GM19468 (cell line): Measurements from ENCODE around the gene RABL3.
"Not testable (repeated sequence)": the region's sequence is repeated elsewhere in the genome, so short reads cannot be mapped to it uniquely, and the experiment has no call there.

Source experiments
- ATAC-seq: cut with Tn5 transposase; IDR thresholded peaks from one replicate; pipeline ENCODE4 v1.9.1; 2021; ENCODE audit warnings: mild to moderate bottlenecking, moderate library complexity, moderate number of reproducible peaks; ENCODE audit not compliant: unreplicated experiment; ENCODE audit errors: extremely low read depth

RABL3 gene

DNA sequence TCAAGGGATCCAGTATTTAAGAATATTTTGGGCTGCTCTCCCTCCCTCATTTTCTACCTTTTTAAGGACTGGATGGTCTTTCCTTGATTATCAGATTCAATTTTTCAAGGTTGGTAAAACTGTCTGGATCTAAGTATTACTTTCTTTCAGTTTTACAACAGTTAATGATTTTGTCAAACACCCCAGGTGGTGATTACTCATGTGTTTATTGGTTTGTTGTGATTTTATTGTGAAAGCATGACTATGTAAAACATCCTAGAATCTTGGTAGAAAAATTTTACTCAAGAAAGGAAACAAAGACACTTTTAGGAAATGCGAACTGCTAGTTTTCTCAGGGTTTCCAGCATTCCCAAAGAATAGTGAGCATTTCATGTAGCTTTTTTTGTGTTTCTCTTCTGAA lies 7.5 kb upstream of the RABL3 start:
- ATAC-seq = no peak

DNA sequence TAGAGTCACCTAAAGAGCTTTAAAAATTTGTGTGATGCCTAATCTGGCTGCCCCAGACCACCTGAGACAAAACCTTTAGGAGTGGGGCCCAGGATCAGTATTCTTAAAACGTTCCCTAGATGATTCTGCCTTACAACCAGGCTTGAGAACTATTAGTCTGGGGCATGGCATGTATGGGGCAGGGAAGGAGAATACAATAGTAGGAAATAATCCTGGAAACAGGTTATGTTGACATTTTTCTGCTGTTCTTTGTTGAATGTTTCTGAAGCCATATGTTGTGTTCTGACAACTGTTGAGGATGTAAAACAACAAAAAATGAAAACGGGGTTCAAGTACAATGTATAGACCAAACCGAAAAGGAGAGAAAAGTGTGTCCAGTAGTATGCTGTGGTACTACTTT lies 3.1 kb upstream of the RABL3 start:
- ATAC-seq = no peak

DNA sequence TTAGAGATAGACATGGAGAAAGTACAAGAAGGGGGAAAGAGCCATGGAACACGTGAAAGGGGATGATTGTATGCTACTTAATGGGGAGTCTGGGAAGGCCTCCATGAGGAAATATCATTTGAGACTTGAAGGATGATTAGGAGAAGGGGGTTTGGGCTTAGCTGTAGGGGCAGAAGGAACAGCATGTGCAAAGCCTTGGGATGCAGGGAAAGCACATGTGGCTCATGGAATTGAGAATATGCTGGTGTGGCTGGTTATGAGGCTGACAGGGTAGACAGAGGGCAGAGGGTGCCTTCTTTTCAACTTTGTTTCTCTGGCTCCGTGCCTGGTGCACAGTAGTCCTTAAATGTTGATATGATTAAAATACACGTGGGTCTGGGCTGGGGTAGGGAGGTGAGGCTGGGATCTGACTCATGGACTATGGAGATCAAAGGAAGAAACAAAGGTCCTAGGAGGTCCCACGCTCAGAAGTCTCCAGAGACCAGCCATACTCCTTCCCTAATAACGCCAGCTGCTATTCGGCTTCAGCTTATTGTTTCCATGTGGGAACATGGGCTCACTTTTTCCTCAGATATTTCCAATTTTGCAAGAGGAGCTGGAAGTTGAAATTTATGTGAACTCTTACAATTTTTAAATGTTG lies 1.4 kb upstream of the RABL3 start:
- no peak for ATAC-seq

DNA sequence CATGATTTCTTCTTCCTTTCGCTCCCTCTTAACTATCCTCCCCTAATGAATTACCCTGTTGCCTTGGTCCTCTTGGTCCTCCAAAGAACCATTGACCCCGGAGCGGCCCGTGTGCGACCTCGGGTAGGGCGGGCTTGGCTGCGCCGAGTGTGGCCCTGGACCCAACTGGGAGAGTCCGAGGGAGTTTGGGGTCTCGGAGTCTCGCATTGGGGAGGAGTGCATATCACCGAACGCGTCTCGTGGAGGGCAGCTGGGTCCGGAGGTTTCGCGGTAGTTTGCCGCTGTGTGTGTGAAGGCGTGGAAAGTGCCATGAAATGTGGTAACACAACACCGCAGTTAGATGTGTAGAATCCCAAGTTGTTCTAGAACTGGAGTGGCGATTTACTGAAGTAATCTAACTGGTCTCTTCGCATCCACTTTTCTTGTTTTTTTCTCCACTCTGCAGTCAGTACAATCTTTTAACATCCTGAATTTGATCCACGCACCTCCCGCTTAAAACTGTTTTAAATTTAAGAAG lies 591 bp upstream of the RABL3 start:
- no peak for ATAC-seq

DNA sequence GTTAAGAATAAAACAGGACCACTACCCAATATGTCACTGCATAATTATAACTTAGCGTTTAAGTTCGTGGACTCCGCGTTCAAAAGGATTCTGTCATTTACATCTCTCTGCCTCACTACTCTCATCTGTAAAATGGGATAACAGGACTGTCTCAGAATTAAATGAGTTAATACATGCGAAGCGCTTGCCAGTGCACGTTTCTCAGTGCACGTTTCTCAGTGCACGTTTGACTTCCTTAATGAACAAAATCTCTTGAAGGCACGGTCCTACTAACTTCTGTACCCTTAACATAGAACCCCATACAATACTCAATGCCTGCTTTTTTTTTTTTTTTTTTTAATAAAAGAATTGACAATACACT lies 499 bp downstream of the RABL3 start:
- ATAC-seq = peak; percentile 2

DNA sequence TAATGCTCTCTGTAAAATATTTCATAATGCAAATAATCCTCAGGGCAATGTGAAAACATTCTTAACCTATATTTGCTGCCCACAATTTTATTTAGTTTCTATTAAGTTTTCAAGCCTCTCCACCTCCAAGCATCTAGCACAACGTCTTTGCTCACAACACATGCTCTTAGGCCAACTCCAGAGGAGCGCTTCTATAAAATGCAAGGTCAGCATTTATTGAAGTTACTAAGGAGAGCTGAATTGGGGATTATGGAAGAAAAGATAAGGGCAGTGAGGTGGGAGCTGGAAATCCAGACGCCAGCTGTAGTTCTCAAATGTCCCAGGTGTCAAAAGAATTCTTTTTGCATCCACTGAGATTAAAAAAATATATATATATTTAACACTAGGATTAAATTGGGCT lies 996 bp downstream of the RABL3 start:
- no peak for ATAC-seq

DNA sequence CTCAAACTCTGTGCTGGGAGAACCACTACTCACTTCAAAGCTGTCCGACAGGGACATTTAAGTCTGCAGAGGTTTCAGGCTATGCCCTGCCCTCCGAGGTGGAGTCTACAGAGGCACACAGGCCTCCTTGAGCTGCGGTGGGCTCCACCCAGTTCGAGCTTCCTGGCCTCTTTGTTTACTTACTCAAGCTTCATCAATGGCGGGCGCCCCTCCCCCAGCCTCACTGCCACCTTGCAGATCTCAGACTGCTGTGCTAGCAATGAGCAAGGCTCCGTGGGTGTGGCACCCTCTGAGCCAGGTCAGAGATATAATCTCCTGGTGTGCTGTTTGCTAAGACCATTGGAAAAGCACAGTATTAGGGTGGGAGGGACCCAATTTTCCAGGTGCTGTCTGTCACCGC lies 4.3 kb downstream of the RABL3 start:
- ATAC-seq = not testable (repeated sequence)

DNA sequence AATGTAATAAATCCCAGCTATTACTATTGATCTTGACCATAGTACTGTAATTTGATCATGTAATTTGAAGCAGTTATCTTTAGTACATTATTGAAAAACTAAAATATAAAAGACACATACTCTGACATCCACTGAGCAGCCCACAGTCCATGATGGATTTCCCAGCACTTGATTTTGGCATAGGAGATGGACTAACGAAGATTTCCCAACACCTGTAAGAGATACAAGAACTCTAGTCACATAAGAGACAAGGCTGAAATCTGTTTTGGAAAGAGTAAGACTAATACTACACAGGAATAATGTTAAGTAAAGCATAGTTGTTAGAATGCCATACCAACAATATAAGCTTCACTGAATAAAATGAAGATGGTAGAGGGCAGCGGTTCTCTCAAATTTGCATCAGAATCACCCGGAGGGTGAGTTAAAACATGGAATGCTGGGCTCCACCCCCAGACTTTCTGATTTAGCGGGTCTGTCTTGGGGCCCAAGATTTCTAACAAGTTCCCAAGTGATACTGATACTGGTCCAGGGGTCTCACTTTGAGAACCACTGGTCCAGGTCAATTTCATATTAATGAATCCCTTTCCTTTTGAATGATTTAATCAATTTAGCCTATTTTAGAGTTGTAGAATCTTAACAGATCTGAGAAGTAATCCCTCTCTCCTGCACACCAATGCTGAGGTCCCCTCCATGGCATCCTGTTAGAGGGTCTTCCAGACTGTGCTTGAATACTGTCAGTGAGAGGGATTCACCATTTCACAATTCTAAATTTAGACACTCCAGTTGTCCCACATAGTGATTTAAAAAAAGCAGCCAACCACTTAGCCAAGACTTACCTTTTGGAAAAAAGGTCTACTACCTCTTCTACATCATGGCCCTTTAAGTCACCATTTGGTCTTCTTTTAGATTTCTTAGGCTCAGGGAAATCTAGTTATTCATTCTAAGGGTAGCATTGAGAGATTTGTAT lies 11.5 kb downstream of the RABL3 start:
- ATAC-seq = no peak

DNA sequence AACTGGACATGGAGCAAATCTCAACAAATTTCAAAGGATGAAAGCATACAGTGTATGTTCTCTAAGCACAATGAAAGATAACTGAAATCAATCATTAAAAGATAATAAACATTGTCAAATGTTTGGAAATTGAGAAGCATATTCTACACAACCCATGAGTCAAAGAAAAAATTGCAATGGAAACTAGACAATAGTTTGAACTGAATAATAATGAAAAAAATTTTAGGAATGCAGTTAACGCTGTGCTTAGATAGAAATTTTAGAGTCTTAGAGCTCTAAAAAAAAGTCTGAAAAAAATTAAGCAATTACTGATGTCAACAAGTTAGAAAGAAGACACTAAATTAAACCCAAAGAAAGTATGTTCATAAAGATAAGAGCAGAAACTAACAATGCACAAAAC lies 15.5 kb downstream of the RABL3 start:
- no peak for ATAC-seq

DNA sequence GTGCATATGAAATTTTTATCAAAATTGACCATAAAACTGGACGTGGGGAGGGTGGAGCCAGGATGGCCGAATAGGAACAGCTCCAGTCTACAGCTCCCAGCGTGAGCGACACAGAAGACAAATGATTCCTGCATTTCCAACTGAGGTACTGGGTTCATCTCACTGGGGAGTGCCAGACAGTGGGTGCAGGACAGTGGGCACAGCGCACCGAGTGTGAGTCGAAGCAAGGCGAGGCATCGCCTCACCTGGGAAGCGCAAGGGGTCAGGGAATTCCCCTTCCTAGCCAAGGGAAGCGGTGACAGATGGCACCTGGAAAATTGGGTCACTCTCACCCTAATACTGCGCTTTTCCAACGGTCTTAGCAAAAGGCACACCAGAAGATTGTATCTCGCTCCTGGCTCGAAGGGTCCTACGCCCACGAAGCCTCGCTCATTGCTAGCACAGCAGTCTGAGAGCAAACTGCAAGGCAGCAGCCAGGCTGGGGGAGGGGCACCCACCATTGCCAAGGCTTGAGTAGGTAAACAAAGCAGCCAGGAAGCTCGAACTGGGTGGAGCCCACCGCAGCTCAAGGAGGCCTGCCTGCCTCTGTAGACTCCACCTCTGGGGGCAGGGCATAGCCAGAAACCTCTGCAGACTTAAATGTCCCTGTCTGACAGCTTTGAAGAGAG lies 23.0 kb downstream of the RABL3 start:
- not testable (repeated sequence) for ATAC-seq

DNA sequence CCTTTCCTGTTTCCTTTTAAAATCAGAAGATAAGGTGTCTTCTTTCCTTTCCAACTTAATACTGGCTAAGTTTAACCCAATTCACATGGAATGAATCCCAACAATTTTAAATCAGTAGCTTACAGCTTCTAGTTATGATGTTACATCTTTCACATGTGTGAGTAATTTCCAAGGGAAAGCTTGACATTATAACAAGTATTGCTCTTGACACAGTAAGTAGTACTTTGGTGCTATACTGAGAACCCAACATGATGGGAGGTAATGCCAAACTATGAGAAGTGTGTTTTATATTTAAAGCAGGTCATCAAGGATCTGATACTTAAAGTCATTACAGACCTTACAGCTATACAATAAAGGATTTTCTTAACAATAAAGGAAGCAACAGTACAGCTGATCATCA lies 29.1 kb downstream of the RABL3 start:
- ATAC-seq = no peak

DNA sequence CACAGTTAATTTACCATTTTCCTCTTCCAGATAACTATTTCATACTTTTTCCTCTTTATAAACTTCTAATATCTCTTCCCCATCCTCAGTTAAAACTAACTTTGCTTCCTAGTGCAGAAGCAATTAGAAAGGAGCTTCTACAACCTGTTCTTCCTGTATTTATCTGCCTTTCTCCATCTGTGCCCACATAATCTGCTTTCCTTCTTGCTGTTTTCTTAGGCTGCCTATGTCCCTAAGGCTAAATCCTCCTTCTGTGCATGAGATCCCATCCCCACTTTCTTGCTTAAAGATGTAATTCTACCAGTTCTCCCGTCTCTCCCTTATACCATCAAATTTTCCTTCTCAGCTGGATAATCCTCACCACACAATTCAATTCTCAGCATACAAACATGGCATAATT lies 31.9 kb downstream of the RABL3 start:
- ATAC-seq = no peak

DNA sequence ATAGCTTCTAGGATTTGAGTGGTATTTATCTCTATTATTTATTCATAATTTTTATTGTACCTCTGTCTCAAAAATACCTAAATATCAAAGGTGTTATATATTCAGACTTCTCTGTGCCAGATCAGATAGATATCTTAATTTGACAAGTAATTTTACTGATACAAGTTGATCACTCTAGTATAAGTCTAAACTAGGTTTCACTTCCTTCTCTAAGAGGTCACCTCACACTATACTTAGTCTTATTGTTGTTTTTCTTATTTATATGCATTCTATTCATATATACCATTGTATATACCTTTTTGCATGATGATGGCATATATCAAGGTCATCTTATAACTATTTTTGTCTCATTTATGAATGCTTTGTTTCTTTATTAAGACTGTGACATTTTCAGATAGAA lies 33.9 kb downstream of the RABL3 start:
- ATAC-seq = no peak

DNA sequence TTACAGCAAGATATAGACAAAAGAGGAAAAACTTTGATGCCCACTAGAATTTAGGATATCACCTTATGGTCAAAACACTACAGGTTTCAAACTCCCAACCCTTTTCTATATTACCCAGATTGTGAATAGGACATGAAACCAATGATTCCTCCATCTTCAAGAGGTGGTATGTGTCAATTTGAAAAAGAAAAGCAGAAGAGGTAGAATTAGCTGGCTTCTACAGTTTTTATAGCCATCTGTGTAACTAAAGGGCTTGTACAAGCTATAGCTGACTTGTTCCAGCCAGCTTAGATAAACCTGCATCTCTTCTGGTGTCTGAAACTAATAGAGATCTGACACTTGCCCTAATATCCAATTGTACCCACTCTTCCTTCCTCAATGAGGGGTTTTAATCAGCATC lies 35.4 kb downstream of the RABL3 start:
- ATAC-seq = no peak

DNA sequence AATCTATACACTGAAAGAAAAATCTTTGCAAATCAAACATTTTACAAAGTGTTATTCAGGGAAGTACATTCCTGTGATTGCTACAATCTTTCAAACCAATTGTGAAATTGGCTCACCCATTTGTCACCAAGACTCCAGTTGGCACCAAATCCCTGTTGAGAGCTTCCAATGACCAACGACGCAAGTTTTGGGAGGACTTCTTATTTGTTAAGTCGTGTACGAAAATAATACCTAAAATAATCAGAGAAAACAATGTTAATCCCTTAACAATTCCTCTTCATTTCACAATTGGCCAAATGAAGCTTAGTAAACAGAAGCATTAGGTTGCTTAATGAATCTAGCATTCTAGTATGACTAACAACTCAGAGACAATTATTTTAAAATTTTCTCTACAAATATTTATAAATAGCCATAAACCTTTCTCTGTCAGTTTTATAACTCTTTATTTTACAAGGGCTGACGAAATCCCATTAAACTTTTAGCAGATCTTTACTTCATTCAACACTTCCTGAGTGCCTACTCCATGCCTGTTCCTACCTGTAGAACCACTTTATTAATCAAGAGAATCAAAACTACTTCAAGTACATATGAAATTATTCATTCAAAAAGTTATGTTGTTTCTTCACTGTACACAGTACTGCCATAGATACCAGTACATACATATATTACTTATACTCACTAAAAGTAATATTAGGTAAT lies 36.3 kb downstream of the RABL3 start:
- no peak for ATAC-seq

DNA sequence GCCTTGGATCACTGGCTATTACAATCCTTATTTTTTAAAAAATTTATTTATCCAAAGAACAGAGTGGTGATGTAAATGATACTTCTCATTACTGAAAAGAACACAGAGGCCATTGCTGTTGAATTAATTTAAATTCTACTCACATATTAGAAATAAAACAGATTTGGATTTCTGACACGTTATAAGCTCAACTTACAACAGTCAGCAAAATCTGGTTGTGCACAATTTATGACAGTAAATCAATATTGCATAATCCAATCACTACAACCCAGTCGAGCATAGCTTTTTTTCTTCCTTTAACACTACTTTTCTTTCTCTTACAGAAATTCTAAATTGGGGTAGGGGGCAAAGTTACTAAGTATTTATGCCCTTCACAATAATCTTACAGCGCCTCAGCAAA lies 43.0 kb downstream of the RABL3 start:
- ATAC-seq = no peak

DNA sequence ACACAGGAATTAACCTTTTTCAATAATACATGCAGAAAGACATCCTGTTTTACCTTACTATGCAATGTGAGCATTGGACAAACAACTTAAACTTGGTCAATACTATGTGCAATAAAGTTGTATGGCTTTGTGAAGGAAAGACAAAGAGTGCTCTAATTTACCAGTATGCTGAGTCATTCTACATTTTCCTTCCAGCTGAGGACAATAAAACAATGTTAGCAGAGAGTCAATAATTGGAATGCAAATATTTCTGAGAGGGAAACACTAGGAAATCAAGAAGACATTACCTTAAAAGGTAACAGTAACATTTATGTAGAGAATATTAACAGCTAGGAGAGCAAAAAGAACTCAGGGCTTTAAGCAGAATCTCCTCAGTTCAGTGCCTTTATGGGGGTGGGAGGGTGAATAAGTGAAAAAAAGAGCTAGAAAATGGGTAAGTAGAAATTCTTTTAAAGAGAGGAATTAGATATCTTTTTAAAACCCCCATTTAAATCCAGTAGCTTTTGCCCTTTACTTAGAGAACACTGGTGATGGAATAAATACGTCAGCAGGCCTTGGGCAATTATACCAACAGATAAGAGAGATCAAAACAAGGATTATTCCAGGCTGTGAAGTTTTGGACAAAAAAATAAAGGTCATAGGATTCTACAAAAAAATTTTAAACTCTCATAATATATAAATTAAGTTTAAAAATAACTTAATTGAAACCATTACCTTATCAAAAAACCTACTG lies 48.7 kb downstream of the RABL3 start:
- ATAC-seq = no peak

DNA sequence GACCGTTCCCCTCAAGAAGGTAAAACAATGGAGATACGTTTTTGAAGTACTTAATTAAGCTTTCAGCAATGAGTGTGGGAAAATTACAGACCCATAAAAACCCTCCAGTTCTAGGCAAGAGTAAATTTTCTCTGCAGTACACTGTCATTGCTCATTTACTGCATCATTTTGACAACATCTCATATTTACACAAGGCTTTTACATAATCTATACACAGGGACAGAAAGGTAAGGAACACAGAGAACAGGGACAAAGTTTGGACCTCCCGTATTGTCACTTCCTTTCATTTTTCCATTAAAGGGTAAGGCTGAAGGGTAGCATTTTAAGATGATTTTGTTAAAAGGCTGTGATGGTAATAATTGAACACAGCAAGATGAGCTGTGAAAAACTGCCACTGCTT lies 52.9 kb downstream of the RABL3 start:
- no peak for ATAC-seq

DNA sequence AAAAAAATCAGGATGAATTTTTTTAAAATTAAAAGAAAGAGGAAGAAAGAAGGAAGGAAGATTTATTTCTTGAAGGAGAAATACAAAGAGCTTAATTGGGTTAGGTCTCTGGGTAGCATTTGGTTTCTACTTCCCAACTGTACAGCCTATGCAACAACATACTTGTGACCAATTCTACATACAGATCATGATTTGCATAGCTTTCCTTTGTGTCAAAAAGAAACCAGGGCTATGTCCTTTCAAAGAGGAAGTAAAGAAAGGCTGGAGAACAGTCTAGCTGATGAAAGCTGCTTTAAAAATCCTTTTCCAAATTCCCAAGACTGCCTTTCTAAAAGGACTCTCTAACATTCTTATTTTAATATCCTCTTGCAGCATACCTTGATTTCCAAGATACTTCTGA lies 54.2 kb downstream of the RABL3 start:
- ATAC-seq = peak; percentile 86

DNA sequence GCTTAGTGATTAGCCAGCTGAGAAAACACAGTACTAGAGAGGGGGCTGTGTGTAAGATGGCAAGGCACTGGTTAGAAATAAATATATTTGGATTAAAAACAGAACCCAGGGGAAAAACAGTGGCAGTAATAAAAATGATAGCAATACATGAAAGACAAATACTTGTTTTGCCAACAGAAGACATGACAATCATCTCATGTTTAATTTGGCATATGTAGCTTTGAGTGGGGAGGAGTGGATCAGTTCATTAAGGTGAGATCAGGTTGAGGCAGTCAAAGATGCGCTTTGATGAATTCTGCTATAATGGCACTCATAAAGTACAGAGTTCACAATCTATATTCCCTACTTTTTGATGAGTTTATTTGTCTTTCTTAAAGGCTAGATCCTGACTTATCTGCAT lies 56.9 kb downstream of the RABL3 start:
- ATAC-seq = no peak
